Umbilical cord (tissue), 2 donors: ENCODE data around the gene SLC35F4. TPM values are rescaled to one million over a fixed set of nuclear protein-coding genes. Genes with fewer than 3 reads are reported as not detected.

Experiments used
- DNase-seq: peaks from one replicate; pipeline ENCODE4 v3.0.0-alpha.2; 2015; ENCODE audit warnings: low spot score
- total RNA-seq: library from RNA; depleted of rRNA; stranded (reverse); fragments of >200 nt; gene quantifications from one replicate; pipeline ENCODE4 v1.2.3, GENCODE V29; 2014; ENCODE audit warnings: low replicate concordance; ENCODE audit not compliant: insufficient read depth

SLC35F4 gene
- total RNA-seq, 1 donor from 2014 or later, result 1.2 TPM

GRCh38 chr14:57848786-57849185 lies 17.1 kb downstream of the SLC35F4 start:
- DNase-seq, result no peak

GRCh38 chr14:57848353-57848752 lies 17.5 kb downstream of the SLC35F4 start:
- peak; percentile 50 for DNase-seq

- DNase-seq, result peak; percentile 56
Observed at GRCh38 chr14:57847706-57848105, 18.2 kb downstream of the SLC35F4 start.

GRCh38 chr14:57847096-57847495 lies 18.8 kb downstream of the SLC35F4 start:
- peak; percentile 83 for DNase-seq

- peak; percentile 95 for DNase-seq
Observed at GRCh38 chr14:57846596-57846995, 19.3 kb downstream of the SLC35F4 start.

- DNase-seq, result peak; percentile 35
Observed at GRCh38 chr14:57845802-57846531, 19.9 kb downstream of the SLC35F4 start.

GRCh38 chr14:57845316-57845715 lies 20.6 kb downstream of the SLC35F4 start:
- DNase-seq, result no peak

- no peak for DNase-seq
Observed at GRCh38 chr14:57837267-57837666, 28.6 kb downstream of the SLC35F4 start.

- no peak for DNase-seq
Observed at GRCh38 chr14:57835766-57836165, 30.1 kb downstream of the SLC35F4 start.

- DNase-seq, result no peak
Observed at GRCh38 chr14:57834961-57835360, 30.9 kb downstream of the SLC35F4 start.

- no peak for DNase-seq
Observed at GRCh38 chr14:57834001-57834598, 31.8 kb downstream of the SLC35F4 start.

GRCh38 chr14:57833323-57833722 lies 32.6 kb downstream of the SLC35F4 start:
- DNase-seq, result peak; percentile 87

GRCh38 chr14:57831981-57832380 lies 33.9 kb downstream of the SLC35F4 start:
- no peak for DNase-seq

- no peak for DNase-seq
Observed at GRCh38 chr14:57828713-57829112, 37.2 kb downstream of the SLC35F4 start.

- DNase-seq, result no peak
Observed at GRCh38 chr14:57823015-57823660, 42.8 kb downstream of the SLC35F4 start.

GRCh38 chr14:57822081-57822480 lies 43.8 kb downstream of the SLC35F4 start:
- no peak for DNase-seq

GRCh38 chr14:57820581-57820980 lies 45.3 kb downstream of the SLC35F4 start:
- no peak for DNase-seq

GRCh38 chr14:57818511-57818910 lies 47.4 kb downstream of the SLC35F4 start:
- no peak for DNase-seq

- no peak for DNase-seq
Observed at GRCh38 chr14:57816568-57817284, 49.2 kb downstream of the SLC35F4 start.

GRCh38 chr14:57814726-57815125 lies 51.2 kb downstream of the SLC35F4 start:
- no peak for DNase-seq

GRCh38 chr14:57812741-57813140 lies 53.2 kb downstream of the SLC35F4 start:
- peak; percentile 91 for DNase-seq

- DNase-seq, result peak; percentile 76
Observed at GRCh38 chr14:57811998-57812546, 53.8 kb downstream of the SLC35F4 start.
